ENCODE data around the gene LCAT.
"Not testable (repeated sequence)": the region's sequence is repeated elsewhere in the genome, so short reads cannot be mapped to it uniquely, and the experiment has no call there.

LCAT gene

DNA sequence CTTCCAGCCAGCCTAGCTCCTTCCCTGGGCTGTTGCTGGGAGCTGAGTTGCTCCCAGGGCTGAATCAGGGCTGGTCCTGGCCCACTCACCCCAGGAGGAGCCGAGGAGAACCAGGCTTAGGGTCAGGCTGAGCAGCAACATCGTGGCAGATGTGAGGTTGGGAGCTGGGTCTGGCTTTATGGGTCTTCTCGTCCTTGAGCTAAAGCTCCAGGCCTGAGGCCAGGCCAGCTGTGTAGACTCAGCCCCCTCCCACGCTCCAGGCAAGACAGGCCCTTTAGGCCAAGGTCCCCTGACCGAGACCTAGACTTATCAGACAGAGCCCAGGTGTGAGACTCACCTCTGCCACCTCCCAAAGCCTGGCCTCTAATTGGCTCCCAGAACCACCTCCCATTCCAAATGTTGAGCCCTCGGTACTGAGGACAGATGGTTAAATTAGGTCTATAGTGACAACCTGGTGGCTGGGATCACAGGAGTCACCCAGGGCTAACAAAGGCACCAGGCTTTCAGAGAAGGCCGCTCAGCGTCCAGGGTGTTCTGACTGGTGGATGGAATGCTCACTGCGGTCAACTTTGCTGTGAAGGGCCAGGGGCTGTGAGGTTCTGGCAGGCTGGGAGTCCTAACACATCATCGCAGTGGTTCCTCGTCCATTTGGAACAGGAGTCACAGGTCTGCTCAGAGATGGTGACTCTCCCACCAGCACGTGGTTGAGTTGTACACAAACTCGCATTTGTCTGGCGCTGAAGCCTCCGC lies 12.0 kb downstream of the LCAT start, which contains the start of gene CTRL:
Gene CTRL (minus strand): TSS at position 151 of the 750 bp plus-strand sequence. CDS start 10 bp downstream, at position 141.
- no peak for DNase-seq (ENCODE audit: low read depth)

GRCh38 chr16:67930678-67931211 lies 13.2 kb downstream of the LCAT start:
- no peak for DNase-seq (ENCODE audit: low read depth)

DNA sequence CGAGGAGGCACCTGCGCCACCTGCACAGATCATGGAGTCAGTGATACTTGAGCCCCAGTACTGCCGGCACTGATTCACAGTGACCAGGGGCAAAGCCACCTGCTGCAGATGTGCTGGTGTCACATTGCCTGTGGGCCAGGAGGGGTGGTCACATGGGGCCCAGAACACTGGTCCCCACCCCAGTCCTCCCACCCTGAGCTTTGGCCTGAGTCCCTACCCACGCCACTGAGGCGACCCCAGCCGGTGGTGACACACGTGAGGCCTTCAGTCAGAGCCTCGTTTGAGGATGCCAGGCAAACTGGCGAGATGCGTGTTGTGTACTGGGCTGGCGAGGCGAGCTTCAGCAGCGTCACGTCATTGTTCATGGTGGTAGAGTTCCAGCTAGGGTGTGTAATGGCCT lies 13.7 kb downstream of the LCAT start:
- no peak for DNase-seq (ENCODE audit: low read depth)

GRCh38 chr16:67928561-67929364 lies 15.2 kb downstream of the LCAT start:
- peak; percentile 55 for DNase-seq (ENCODE audit: low read depth)

DNA sequence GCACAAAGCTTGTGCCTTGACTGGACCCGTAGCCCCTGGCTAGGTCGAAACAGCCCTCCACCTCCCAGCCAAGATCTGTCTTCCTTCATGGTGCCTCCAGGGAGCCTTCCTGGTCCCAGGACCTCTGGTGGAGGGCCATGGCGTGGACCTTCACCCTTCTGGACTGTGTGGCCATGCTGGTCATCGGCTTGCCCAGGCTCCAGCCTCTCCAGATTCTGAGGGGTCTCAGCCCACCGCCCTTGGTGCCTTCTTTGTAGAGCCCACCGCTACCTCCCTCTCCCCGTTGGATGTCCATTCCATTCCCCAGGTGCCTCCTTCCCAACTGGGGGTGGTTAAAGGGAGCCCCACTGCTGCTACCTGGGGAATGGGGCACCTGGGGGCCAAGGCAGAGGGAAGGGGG lies 15.8 kb downstream of the LCAT start:
- DNase-seq (ENCODE audit: low read depth) = no peak

DNA sequence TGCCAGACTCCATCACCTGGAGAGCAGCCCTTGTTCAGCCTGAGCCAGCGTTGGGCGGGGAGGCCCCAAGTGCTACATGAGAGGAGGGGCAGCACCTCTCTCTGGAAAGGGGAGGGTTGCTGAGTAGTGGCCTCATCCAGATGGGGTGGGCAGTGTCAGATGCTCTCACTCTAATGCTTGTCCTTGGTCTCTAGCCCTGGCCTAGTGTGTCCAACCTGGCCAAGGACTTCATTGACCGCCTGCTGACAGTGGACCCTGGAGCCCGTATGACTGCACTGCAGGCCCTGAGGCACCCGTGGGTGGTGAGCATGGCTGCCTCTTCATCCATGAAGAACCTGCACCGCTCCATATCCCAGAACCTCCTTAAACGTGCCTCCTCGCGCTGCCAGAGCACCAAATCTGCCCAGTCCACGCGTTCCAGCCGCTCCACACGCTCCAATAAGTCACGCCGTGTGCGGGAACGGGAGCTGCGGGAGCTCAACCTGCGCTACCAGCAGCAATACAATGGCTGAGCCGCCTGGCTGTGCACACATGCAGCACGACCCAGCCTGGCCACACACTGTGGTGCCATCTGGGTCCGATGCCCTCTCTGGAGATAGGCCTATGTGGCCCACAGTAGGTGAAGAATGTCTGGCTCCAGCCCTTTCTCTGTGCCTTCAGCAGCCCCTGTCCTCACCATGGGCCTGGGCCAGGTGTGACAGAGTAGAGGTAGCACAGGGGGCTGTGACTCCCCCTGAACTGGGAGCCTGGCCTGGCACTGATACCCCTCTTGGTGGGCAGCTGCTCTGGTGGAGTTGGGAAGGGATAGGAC lies 16.6 kb downstream of the LCAT start:
- DNase-seq (ENCODE audit: low read depth) = no peak

GRCh38 chr16:67926181-67926750 lies 17.7 kb downstream of the LCAT start:
- DNase-seq (ENCODE audit: low read depth) = no peak

- no peak for DNase-seq (ENCODE audit: low read depth)
These were observed 19.6 kb downstream of the LCAT start for GRCh38 chr16:67924140-67924906.

GRCh38 chr16:67923414-67924116 lies 20.4 kb downstream of the LCAT start:
- DNase-seq (ENCODE audit: low read depth) = no peak

DNA sequence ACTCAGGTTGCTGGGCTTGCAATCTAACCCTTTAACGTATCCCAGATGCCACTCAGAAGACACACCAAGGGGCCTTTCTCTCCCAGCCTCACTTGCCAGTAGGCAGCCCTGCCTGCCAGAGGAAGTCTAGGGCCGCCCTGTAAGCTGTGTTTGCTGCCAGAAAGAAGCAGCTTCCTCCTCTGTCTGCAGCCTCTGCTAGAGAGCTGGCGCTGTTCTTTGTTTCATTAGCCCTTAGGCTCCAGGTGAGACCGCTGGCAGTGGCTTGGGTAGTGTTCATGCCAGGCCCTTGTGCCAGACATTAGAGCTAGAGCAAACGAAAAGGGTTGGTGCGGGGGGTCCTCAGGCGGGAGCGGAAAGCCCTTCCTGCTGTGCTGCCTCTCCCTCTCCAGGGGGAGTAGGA lies 21.2 kb downstream of the LCAT start:
- no peak for DNase-seq (ENCODE audit: low read depth)

- no peak for DNase-seq (ENCODE audit: low read depth)
These were observed 21.7 kb downstream of the LCAT start for GRCh38 chr16:67922221-67922620.

DNA sequence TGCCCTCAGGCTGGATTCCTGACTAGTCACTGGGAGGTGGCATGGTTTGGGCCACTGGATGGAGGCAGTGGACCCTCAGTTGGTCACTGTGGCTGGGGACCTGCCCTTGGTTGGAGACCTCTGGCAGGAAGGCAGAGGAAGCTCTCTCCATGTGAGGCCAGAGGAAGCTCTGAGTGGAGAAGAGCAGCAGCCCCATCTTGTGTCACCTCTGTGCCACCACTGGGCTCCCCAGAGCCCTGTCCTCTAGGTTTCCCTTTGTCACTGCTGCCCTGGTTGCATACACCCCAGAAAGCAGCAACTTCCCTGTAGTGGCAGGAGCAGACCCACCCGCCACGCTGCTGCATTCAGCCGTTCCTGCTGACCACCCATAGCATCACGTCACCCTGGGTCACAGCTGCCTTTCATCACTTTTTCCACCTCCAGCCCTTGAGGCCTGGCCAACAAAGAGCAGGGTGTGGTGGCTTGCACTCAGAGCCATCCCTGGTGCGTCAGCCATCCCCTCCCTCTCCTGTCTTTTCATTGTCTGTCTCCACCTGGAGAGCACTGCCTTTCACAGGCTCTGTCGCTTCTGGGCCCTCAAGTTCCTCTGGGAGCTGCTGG lies 24.2 kb downstream of the LCAT start:
- DNase-seq (ENCODE audit: low read depth) = no peak

DNA sequence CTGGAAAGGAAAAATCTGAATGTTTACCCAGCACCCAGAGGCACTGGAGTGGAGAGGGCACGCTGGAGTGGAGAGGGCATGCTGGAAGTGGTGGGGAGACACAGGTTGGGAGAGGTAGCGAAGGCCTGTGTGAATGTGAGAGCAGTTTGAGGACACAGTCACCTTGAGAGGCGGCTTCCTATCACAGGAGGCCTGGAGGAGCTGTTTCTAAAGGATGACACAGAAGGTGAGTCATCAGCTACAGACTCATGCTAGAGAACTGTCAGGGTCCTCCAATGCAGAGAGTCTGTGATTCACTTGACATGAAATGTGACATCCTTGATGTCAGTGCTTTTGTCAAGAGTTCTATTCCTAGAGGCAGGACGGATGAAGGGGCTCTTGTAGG lies 26.1 kb downstream of the LCAT start:
- DNase-seq (ENCODE audit: low read depth) = no peak

- no peak for DNase-seq (ENCODE audit: low read depth)
These were observed 26.6 kb downstream of the LCAT start for GRCh38 chr16:67917140-67917851.

DNA sequence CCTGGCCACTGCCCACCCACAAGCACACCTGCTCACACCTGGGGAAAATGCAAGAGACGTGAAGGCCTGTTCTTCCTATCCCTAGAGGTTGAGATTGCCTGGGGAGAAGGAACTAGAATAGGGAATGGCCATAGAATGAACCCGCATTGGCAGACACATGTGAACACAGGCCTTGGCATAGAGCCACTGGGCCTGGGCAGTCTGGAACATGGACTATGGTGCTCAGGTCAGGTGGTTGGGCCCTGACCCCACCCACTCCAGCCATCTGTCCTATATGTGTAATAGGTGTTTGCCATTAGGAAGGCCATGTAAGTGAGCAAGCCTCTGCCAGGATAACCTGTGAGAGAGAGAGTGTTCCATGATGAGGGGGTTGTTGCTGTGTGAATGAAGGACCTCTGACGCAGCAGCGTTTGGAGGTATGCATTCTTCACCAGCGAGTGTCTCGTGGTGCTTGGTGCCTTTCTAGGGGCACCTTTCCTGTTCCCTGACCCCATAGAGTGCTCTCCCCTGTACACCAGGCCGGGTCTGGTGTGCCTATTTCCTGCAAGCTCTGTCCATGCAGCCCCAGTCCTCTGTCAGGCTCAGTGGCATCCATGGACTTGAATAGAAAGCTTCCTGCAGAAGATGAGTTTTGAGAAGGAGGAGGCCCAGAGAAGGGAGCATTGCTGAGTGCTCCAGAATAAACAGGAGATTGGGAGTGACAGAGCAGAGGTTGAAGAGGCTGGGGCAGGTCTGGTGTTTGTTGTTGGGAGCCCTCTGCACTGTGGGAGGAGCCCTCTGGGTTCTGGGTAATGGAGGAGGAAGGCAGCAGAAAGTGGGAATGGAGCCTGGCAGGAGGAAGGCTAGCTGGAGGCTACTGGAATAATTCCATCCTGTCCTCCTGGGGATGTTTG lies 27.8 kb downstream of the LCAT start:
- DNase-seq (ENCODE audit: low read depth) = no peak

DNA sequence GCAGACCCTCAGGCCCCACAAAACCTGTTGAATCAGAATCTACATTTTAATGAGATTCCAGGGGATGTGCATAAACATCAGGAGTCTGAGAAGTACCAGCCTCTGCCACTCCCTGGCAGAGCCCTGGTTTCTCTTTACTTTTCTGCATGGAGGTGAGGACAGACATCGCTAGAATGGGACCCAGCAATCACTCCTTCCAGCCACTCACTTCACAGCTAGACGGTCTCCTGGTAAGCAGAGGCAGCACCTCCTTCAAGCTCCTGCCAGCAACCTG lies 28.5 kb downstream of the LCAT start:
- not testable (repeated sequence) for DNase-seq (ENCODE audit: low read depth)

- DNase-seq (ENCODE audit: low read depth) = no peak
These were observed 29.0 kb downstream of the LCAT start for GRCh38 chr16:67914758-67915495.

DNA sequence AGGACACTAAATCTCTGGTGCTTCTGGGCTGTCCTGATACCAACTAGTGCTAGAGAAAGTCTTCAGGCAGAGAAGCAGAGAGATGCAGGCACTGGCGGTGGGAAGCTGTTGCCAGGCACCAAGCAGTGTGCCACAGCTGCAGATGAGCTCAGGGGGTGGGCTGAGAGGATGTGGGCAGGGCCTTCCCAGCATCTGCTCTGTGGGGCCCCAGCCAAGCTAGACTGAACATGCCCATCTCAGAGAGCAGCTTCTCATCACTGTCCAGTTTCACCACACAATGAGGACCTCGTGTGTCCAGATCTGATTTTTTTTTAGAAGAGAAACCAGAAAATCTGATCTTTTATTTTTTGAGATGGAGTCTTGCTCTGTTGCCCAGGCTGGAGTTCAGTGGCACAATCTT lies 33.8 kb downstream of the LCAT start:
- no peak for DNase-seq (ENCODE audit: low read depth)

Data from stimulated activated CD8-positive, alpha-beta memory T cell treated with anti-CD3 and anti-CD28 coated beads, Interleukin-7, amount 100 ng/mL, for 24 hours (primary cell).